IPS-15b (cell line): Measurements from ENCODE around the gene SMCO2.

Experiments
- H3K27me3 ChIP-seq: one replicate; pipeline ENCODE4 v1.6.1; 2013; ENCODE audit warnings: low read length; ENCODE audit not compliant: control insufficient read depth, insufficient read depth
- H3K36me3 ChIP-seq: one replicate; pipeline ENCODE4 v1.6.1; 2013; ENCODE audit warnings: low read length; ENCODE audit not compliant: control insufficient read depth, insufficient read depth
- H3K4me1 ChIP-seq: one replicate; pipeline ENCODE4 v1.6.1; 2013; ENCODE audit warnings: mild to moderate bottlenecking, low read length; ENCODE audit not compliant: control insufficient read depth, insufficient read depth
- H3K4me3 ChIP-seq: one replicate; pipeline ENCODE4 v1.5.1; 2013; ENCODE audit warnings: low read depth, low read length
- H3K9ac ChIP-seq: one replicate; pipeline ENCODE4 v1.6.1; 2013; ENCODE audit warnings: low read depth, mild to moderate bottlenecking, low read length
- H3K9me3 ChIP-seq: one replicate; pipeline ENCODE4 v1.6.1; 2013; ENCODE audit warnings: mild to moderate bottlenecking, low read length; ENCODE audit not compliant: control insufficient read depth, insufficient read depth

The SMCO2 gene

GRCh38 chr12:27446436-27446835, at the start of gene SMCO2:
SMCO2 (plus strand) TSS chr12:27446736; CDS start chr12:27470632, 23,896 bp downstream.
- no peaks in the 10 kb centered on the region for H3K9me3 ChIP-seq
- H3K4me3 ChIP-seq: no peak within 1 kb of the TSS
- no peaks in the 10 kb centered on the region for H3K36me3 ChIP-seq
- no peak within 1 kb of the TSS for H3K9ac ChIP-seq
- no peaks in the 10 kb centered on the region for H3K27me3 ChIP-seq
- no peaks in the 10 kb centered on the region for H3K4me1 ChIP-seq

- Histone ChIP-seq H3K27me3 (no peaks in the 10 kb centered on the region), H3K4me3 (no peak overlapping the region), H3K36me3 (no peaks in the 10 kb centered on the region), H3K9ac (no peak overlapping the region), H3K9me3 (no peaks in the 10 kb centered on the region), H3K4me1 (no peaks in the 10 kb centered on the region)
These were observed 48.1 kb upstream of the SMCO2 start for GRCh38 chr12:27398466-27398865.

- no peaks in the 10 kb centered on the region for H3K36me3 ChIP-seq
- H3K9ac ChIP-seq: no peak overlapping the region
These were observed 47.5 kb upstream of the SMCO2 start for GRCh38 chr12:27399074-27399473.

GRCh38 chr12:27400856-27401354, 45.6 kb upstream of the SMCO2 start:
- no peaks in the 10 kb centered on the region for H3K4me1 ChIP-seq
- H3K4me3 ChIP-seq: no peak overlapping the region
- peaks cover 4% of the 10 kb centered on the region for H3K36me3 ChIP-seq

More at GRCh38 chr12:27399074-27399473, 47.5 kb upstream of the SMCO2 start:
- no peaks in the 10 kb centered on the region for H3K4me1 ChIP-seq
- H3K9me3 ChIP-seq: no peaks in the 10 kb centered on the region
- no peaks in the 10 kb centered on the region for H3K27me3 ChIP-seq
- H3K4me3 ChIP-seq: no peak overlapping the region

GRCh38 chr12:27412047-27412446, 34.5 kb upstream of the SMCO2 start:
- no peaks in the 10 kb centered on the region for H3K36me3 ChIP-seq
- no peak overlapping the region for H3K4me3 ChIP-seq
- no peaks in the 10 kb centered on the region for H3K4me1 ChIP-seq
- no peaks in the 10 kb centered on the region for H3K27me3 ChIP-seq
- no peak overlapping the region for H3K9ac ChIP-seq
- H3K9me3 ChIP-seq: no peaks in the 10 kb centered on the region

More at GRCh38 chr12:27400856-27401354, 45.6 kb upstream of the SMCO2 start:
- H3K9ac ChIP-seq: no peak overlapping the region
- no peaks in the 10 kb centered on the region for H3K27me3 ChIP-seq
- H3K9me3 ChIP-seq: no peaks in the 10 kb centered on the region

GRCh38 chr12:27422697-27423096, 23.8 kb upstream of the SMCO2 start:
- no peak overlapping the region for H3K4me3 ChIP-seq
- H3K9ac ChIP-seq: no peak overlapping the region
- H3K4me1 ChIP-seq: no peaks in the 10 kb centered on the region
- no peaks in the 10 kb centered on the region for H3K9me3 ChIP-seq
- no peaks in the 10 kb centered on the region for H3K27me3 ChIP-seq
- H3K36me3 ChIP-seq: no peaks in the 10 kb centered on the region

- no peak overlapping the region for H3K9ac ChIP-seq
- no peaks in the 10 kb centered on the region for H3K27me3 ChIP-seq
- no peaks in the 10 kb centered on the region for H3K4me1 ChIP-seq
These were observed 21.8 kb upstream of the SMCO2 start for GRCh38 chr12:27424631-27425230.

GRCh38 chr12:27425306-27425705, 21.2 kb upstream of the SMCO2 start:
- Histone ChIP-seq H3K9me3 (no peaks in the 10 kb centered on the region), H3K4me1 (no peaks in the 10 kb centered on the region), H3K9ac (no peak overlapping the region), H3K36me3 (no peaks in the 10 kb centered on the region), H3K4me3 (no peak overlapping the region), H3K27me3 (no peaks in the 10 kb centered on the region)

More at GRCh38 chr12:27424631-27425230, 21.8 kb upstream of the SMCO2 start:
- H3K36me3 ChIP-seq: no peaks in the 10 kb centered on the region
- H3K4me3 ChIP-seq: no peak overlapping the region
- H3K9me3 ChIP-seq: no peaks in the 10 kb centered on the region

- Histone ChIP-seq H3K4me3 (no peak overlapping the region), H3K27me3 (no peaks in the 10 kb centered on the region), H3K36me3 (no peaks in the 10 kb centered on the region), H3K9me3 (no peaks in the 10 kb centered on the region), H3K9ac (no peak overlapping the region), H3K4me1 (no peaks in the 10 kb centered on the region)
These were observed 19.6 kb upstream of the SMCO2 start for GRCh38 chr12:27426743-27427487.

GRCh38 chr12:27427824-27428223, 18.7 kb upstream of the SMCO2 start:
- H3K27me3 ChIP-seq: no peaks in the 10 kb centered on the region
- no peak overlapping the region for H3K9ac ChIP-seq
- H3K4me3 ChIP-seq: no peak overlapping the region
- H3K9me3 ChIP-seq: no peaks in the 10 kb centered on the region
- no peaks in the 10 kb centered on the region for H3K4me1 ChIP-seq
- H3K36me3 ChIP-seq: no peaks in the 10 kb centered on the region

GRCh38 chr12:27428466-27428865, 18.1 kb upstream of the SMCO2 start:
- Histone ChIP-seq H3K9ac (no peak overlapping the region), H3K4me1 (no peaks in the 10 kb centered on the region), H3K9me3 (no peaks in the 10 kb centered on the region), H3K27me3 (no peaks in the 10 kb centered on the region), H3K4me3 (no peak overlapping the region), H3K36me3 (no peaks in the 10 kb centered on the region)

GRCh38 chr12:27429606-27430005, 16.9 kb upstream of the SMCO2 start:
- no peak overlapping the region for H3K4me3 ChIP-seq
- H3K9ac ChIP-seq: no peak overlapping the region
- no peaks in the 10 kb centered on the region for H3K27me3 ChIP-seq
- no peaks in the 10 kb centered on the region for H3K9me3 ChIP-seq
- no peaks in the 10 kb centered on the region for H3K36me3 ChIP-seq
- H3K4me1 ChIP-seq: no peaks in the 10 kb centered on the region
